K562 (cell line): ENCODE data around the gene GRIA1. TPM values are rescaled to one million over a fixed set of nuclear protein-coding genes. Genes with fewer than 3 reads are reported as not detected.

Experiments used
- ATAC-seq: fragments of 200-7000 bp; cut with Tn5 transposase; 3 replicates; pipeline ENCODE4 v1.9.1; 2020; ENCODE audit warnings: moderate library complexity
- BruUV-seq: library from RNA; stranded (reverse); fragments of 400-500 nt; replicated peaks from 2 replicates; lab custom pipeline; 2021; lab: Mats Ljungman, UMichigan
- CTCF ChIA-PET: fragments of 300-600 bp; formaldehyde crosslinking; extraction: SDS; loops from one replicate; lab custom pipeline; 2021; ENCODE audit warnings: low intra/inter-chr PET ratio; lab: Yijun Ruan, JAX
- POLR2A ChIA-PET: fragments of 300-600, 350-650 bp; sonication (Branson Sonifier 250); formaldehyde crosslinking; extraction: SDS; loops from one replicate; lab custom pipeline; 2021; ENCODE audit warnings: antibody characterized with exemption, inconsistent platforms; lab: Yijun Ruan, JAX
- DNase-seq, 4 experiments: peaks; one replicate each; pipeline versions ENCODE4 v3.0.0 to v3.0.0-alpha.2; 2011 to 2018; ENCODE audit warnings: low spot score in 3 of 4, mixed read lengths in 3 of 4; ENCODE audit errors: extremely low read depth in 1 of 4
- FAIRE-seq: peaks from 2 replicates; lab custom pipeline; 2011; peaks lifted over from hg19 to GRCh38; lab: Jason Lieb, UNC
- H2AFZ ChIP-seq: 2 replicates; pipeline ENCODE4 v1.6.0; 2011; ENCODE audit warnings: low read depth, low read length, control low read depth, inconsistent platforms
- H3K27ac ChIP-seq: fragments of 200-600 bp; 3 replicates; pipeline ENCODE4 v1.8.0; 2011; ENCODE audit warnings: low read depth, mild to moderate bottlenecking, control low read depth, inconsistent platforms, low read length, moderate library complexity, mixed read lengths; ENCODE audit errors: extremely low read depth
- H3K27me3 ChIP-seq, 2 experiments: fragments of 300-600 bp in 1 of 2; 2 replicates in 1 of 2; 3 replicates in 1 of 2; pipeline versions ENCODE4 v1.6.0 to v1.8.0; 2011; ENCODE audit warnings: inconsistent platforms in 2 of 2, low read length in 2 of 2, mild to moderate bottlenecking in 1 of 2, mixed read lengths in 1 of 2, moderate library complexity in 1 of 2; ENCODE audit not compliant: control insufficient read depth in 2 of 2, insufficient read depth in 2 of 2
- H3K36me3 ChIP-seq: fragments of 300-600 bp; 3 replicates; pipeline ENCODE4 v1.8.0; 2011; ENCODE audit warnings: mild to moderate bottlenecking, low read length, inconsistent platforms; ENCODE audit not compliant: control insufficient read depth, insufficient read depth
- H3K4me1 ChIP-seq, 2 experiments: fragments of 200-600 bp in 1 of 2; replicated peaks in 1 of 2; 2 replicates in 1 of 2; 3 replicates in 1 of 2; pipeline versions ENCODE4 v1.5.1 to v1.8.0; 2011; ENCODE audit warnings: inconsistent platforms in 2 of 2, low read length in 2 of 2, mild to moderate bottlenecking in 1 of 2, mixed read lengths in 1 of 2, moderate library complexity in 1 of 2; ENCODE audit not compliant: control insufficient read depth in 2 of 2, insufficient read depth in 2 of 2
- H3K4me2 ChIP-seq: 2 replicates; pipeline ENCODE4 v1.6.1; 2011; ENCODE audit warnings: low read length, control low read depth, inconsistent platforms, mixed read lengths; ENCODE audit not compliant: insufficient read depth
- H3K4me3 ChIP-seq: fragments of 200-600 bp; sonication (generic), shearing (Covaris generic); 2 replicates; pipeline ENCODE4 v1.5.1; 2016; ENCODE audit warnings: control low read depth, inconsistent platforms
- H3K79me2 ChIP-seq: fragments of 200-600 bp; 3 replicates; pipeline ENCODE4 v1.8.0; 2011; ENCODE audit warnings: low read length, inconsistent platforms; ENCODE audit not compliant: control insufficient read depth, insufficient read depth
- H3K9ac ChIP-seq, 2 experiments: 2 replicates each; pipeline versions ENCODE4 v1.6.0 to v1.6.1; 2011; ENCODE audit warnings: low read depth in 2 of 2, low read length in 2 of 2, control low read depth in 1 of 2, inconsistent platforms in 1 of 2, mild to moderate bottlenecking in 1 of 2, mixed read lengths in 1 of 2; ENCODE audit not compliant: insufficient read depth in 1 of 2
- H3K9me1 ChIP-seq: one replicate; pipeline ENCODE4 v1.6.0; 2011; ENCODE audit warnings: inconsistent platforms, mild to moderate bottlenecking, low read length, moderate library complexity; ENCODE audit not compliant: control insufficient read depth, insufficient read depth
- H3K9me3 ChIP-seq: replicated peaks from 2 replicates; pipeline ENCODE4 v1.5.1; 2011; ENCODE audit warnings: low read depth, low read length, inconsistent platforms; ENCODE audit not compliant: control insufficient read depth, insufficient read depth
- H4K20me1 ChIP-seq: replicated peaks from 2 replicates; pipeline ENCODE4 v1.6.1; 2011; ENCODE audit warnings: low read length, inconsistent platforms, mixed read lengths; ENCODE audit not compliant: control insufficient read depth, insufficient read depth
- HMGN3 ChIP-seq: IDR thresholded peaks from 2 replicates; pipeline ENCODE4 v1.6.1; 2011; ENCODE audit warnings: borderline replicate concordance, low read depth, mild to moderate bottlenecking, mixed read lengths, low read length; ENCODE audit not compliant: insufficient read length; ENCODE audit errors: extremely low read depth
- MXD1 ChIP-seq: fragments of 250-450 bp; sonication (Bioruptor Pico); IDR thresholded peaks from 2 replicates; pipeline ENCODE4 v1.8.0; 2021; ENCODE audit warnings: borderline replicate concordance, mild to moderate bottlenecking, moderate library complexity; ENCODE audit not compliant: poor library complexity, severe bottlenecking
- NKRF ChIP-seq: fragments of 450-650 bp; IDR thresholded peaks from 2 replicates; pipeline ENCODE4 v1.6.1; 2016; ENCODE audit warnings: borderline replicate concordance
- RNF2 ChIP-seq: sonication (generic); IDR thresholded peaks from 2 replicates; pipeline ENCODE4 v1.6.1; 2016
- SMAD1 ChIP-seq: fragments of 150-350 bp; IDR thresholded peaks from 2 replicates; pipeline ENCODE4 v1.6.1; 2014; ENCODE audit warnings: low read length, low read depth; ENCODE audit not compliant: partially characterized antibody
- SRF ChIP-seq, 2 experiments: fragments of 250-450, 450-650 bp in 1 of 2; sonication (Bioruptor Pico) in 1 of 2; sonication (generic) in 1 of 2; formaldehyde crosslinking; IDR thresholded peaks; 2 replicates each; pipeline versions ENCODE4 v1.5.0 to v1.5.1; 2020 to 2022; ENCODE audit warnings: mild to moderate bottlenecking in 1 of 2, missing genetic modification reagents in 1 of 2
- TCF15 ChIP-seq: fragments of 250-450 bp; sonication (Bioruptor Pico); IDR thresholded peaks from 2 replicates; pipeline ENCODE4 v1.8.0; 2022; ENCODE audit warnings: moderate library complexity, mild to moderate bottlenecking, inconsistent platforms
- ZFP30 ChIP-seq: fragments of 250-450 bp; sonication (Bioruptor Pico); IDR thresholded peaks from 2 replicates; pipeline ENCODE4 v1.8.0; 2022; ENCODE audit warnings: moderate library complexity, mild to moderate bottlenecking, inconsistent platforms, borderline replicate concordance
- ZNF584 ChIP-seq: fragments of 200-800 bp; sonication (Bioruptor generic); IDR thresholded peaks from 2 replicates; pipeline ENCODE4 v1.6.1; 2016; ENCODE audit warnings: low read depth, mild to moderate bottlenecking, missing genetic modification characterization, missing compliant biosample characterization
- ZNF699 ChIP-seq: fragments of 250-450 bp; sonication (Bioruptor Pico); IDR thresholded peaks from 2 replicates; pipeline ENCODE4 v1.8.0; 2021; ENCODE audit warnings: mild to moderate bottlenecking, moderate library complexity; ENCODE audit not compliant: insufficient replicate concordance
- ZNF76 ChIP-seq: fragments of 250-450 bp; sonication (Bioruptor Pico); IDR thresholded peaks from 2 replicates; pipeline ENCODE4 v1.4.0; 2020; ENCODE audit warnings: mild to moderate bottlenecking, moderate library complexity, borderline replicate concordance
- ZSCAN29 ChIP-seq: fragments of 450-650 bp; IDR thresholded peaks from 2 replicates; pipeline ENCODE4 v1.6.1; 2017
- in situ Hi-C: fragments of 300-500 bp; cut with MboI; formaldehyde crosslinking; loops from 4 replicates; pipeline ENCODE4 v1.15.0; 2018; ENCODE audit warnings: inconsistent platforms, mixed read lengths
- intact Hi-C: fragments of 100-400 bp; cut with micrococcal nuclease; formaldehyde crosslinking; loops from 2 replicates; pipeline ENCODE4 v1.14.2; 2022
- polyA plus RNA-seq, 8 experiments: library from polyadenylated mRNA; depleted of rRNA in 4 of 8; stranded (reverse) in 5 of 8; unstranded in 3 of 8; fragments of >200 nt; fragmentation: Nextera tagmentation in 2 of 8; fragmentation: Illumina TruSeq in 1 of 8; extraction: Ambion mirVana in 2 of 8; extraction: Trizol in 1 of 8; gene quantifications; 2 replicates each; pipeline versions ENCODE4 v1.2.1 to v1.2.3, GENCODE V29; 2011 to 2014; ENCODE audit warnings: inconsistent platforms in 1 of 8, missing spikeins in 1 of 8
- total RNA-seq, 7 experiments: library from RNA; depleted of rRNA in 6 of 7; stranded (reverse); fragments of >200 nt in 6 of 7; fragmentation: Illumina TruSeq in 2 of 7; extraction: Trizol in 2 of 7; gene quantifications; 2 replicates each; pipeline versions ENCODE4 v1.2.1 to v1.2.3, GENCODE V29; 2011 to 2021; ENCODE audit warnings: low replicate concordance in 1 of 7

Gene GRIA1
- total and polyA plus RNA-seq, 9 of the 15 experiments (the other 6 are each of a cell fraction or from before 2014, with no cell fraction given) = not detected

DNA sequence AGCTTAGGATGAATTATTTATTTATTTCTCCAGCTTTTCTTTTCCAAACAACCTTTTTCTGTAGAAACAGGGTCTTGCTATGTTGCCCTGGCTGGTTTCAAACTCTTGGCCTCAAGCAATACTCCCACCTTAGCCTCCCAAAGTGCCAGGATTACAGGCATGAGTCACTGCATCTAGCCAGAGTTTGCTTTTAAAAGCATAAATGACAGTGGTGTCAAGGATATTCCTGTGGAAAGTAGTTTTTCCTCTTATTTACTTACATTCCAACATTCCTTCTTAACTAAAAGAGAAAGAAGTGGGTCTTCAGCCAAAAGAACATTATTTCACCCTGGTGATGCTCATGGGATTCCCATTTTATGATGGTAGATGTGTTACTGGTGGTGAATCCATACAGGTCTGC lies 62.4 kb downstream of the GRIA1 start:
- Histone ChIP-seq H3K4me2 (no peak overlapping the region), H3K79me2 (no peaks in the 10 kb centered on the region), H2AFZ (no peak overlapping the region), H3K36me3 (no peaks in the 10 kb centered on the region), H3K27me3 (no peaks in the 10 kb centered on the region), H3K4me3 (no peak overlapping the region), H3K27ac (no peak overlapping the region), H4K20me1 (no peaks in the 10 kb centered on the region), H3K9me3 (no peaks in the 10 kb centered on the region), H3K4me1 (0 out of 5 replicates have a peak, but pooled peaks cover 0 to 2% of the 10 kb centered on the region in 2 experiments), H3K9me1 (no peaks in the 10 kb centered on the region), H3K9ac (no peak overlapping the region)
- ChIA-PET POLR2A (no interaction called here), CTCF (no interaction called here)
- in situ Hi-C loops (no loop called here), intact Hi-C loops (no loop called here)
- DNase-seq (no peak), ATAC-seq (no peak), FAIRE-seq (no peak)
- BruUV-seq = no TSS peak
- TF ChIP-seq SRF (CRISPR knock-in tag; IDR thresholded peaks at IDR 0.05) (no peak), ZNF699 (CRISPR knock-in tag) (no peak), ZNF584 (CRISPR knock-in tag) (no peak), RNF2 (no peak), SMAD1 (no peak), ZSCAN29 (no peak), NKRF (no peak), ZNF76 (no peak), MXD1 (no peak), HMGN3 (no peak), TCF15 (CRISPR knock-in tag) (no peak), ZFP30 (no peak)
